ENCODE measurements around the gene BIRC3.

BIRC3 gene

GRCh38 chr11:102377891-102378290 lies 60.6 kb downstream of the BIRC3 start:
- no peak for DNase-seq

GRCh38 chr11:102378818-102379217 lies 61.5 kb downstream of the BIRC3 start:
- DNase-seq: no peak

GRCh38 chr11:102382384-102382783 lies 65.1 kb downstream of the BIRC3 start:
- DNase-seq: no peak

GRCh38 chr11:102383839-102384238 lies 66.6 kb downstream of the BIRC3 start:
- DNase-seq: no peak

- DNase-seq: no peak
These were observed 67.3 kb downstream of the BIRC3 start for GRCh38 chr11:102384419-102385079.

- no peak for DNase-seq
These were observed 68.1 kb downstream of the BIRC3 start for GRCh38 chr11:102385085-102386007.

GRCh38 chr11:102386136-102386734 lies 69.0 kb downstream of the BIRC3 start:
- no peak for DNase-seq

- no peak for DNase-seq
These were observed 69.9 kb downstream of the BIRC3 start for GRCh38 chr11:102387043-102387781.

All from activated naive CD4-positive, alpha-beta T cell treated with Interleukin-2 at 50 U/mL for 16 hours (primary cell).